Glomerular visceral epithelial cell (primary cell): ENCODE measurements around the gene PDGFC.
A peak's percentile ranks its signal among the peaks of the same experiment; 100 is the strongest.
"Not testable (repeated sequence)": the region's sequence is repeated elsewhere in the genome, so short reads cannot be mapped to it uniquely, and the experiment has no call there.

ENCODE experiments used
- DNase-seq: peaks from one replicate; pipeline ENCODE4 v3.0.0-alpha.2; 2016; ENCODE audit errors: extremely low spot score

Gene PDGFC

DNA sequence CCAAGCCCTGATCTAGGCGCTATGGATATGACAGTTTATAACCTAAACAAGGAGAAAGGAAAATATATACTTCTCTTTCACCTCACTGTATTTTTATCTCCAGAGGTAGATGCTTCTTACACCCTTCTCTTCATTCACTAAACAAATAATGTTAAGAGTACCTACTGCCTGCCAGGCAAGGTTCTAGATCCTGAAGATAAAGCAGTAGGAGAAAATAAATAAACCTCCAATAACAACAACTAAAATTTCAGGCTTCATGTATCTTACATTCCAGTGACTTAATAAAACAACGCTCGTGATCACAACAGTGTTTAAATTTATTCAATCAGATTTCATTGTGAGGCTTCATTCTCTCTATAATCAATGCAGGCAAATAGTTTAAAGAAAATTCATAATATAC lies 20.7 kb downstream of the PDGFC start:
- no peak for DNase-seq

DNA sequence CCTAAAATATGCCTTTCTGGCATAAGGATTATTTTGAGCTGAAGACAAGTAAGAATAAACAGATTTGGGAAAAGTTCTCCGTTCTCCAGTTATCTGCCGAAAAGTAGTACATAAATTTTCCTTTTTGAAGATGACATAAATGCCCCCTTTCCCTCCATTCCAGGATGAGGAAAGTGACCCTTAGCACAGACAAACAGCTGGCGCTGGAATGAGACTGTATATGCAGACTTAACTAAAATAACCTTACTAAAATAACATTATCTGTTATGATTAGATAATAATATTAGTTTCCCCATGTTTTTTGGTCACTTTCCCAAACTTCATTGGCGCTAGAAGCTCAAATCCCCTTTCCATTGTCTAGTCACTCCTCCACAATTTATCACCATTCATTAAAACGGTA lies 21.5 kb downstream of the PDGFC start:
- DNase-seq: no peak

DNA sequence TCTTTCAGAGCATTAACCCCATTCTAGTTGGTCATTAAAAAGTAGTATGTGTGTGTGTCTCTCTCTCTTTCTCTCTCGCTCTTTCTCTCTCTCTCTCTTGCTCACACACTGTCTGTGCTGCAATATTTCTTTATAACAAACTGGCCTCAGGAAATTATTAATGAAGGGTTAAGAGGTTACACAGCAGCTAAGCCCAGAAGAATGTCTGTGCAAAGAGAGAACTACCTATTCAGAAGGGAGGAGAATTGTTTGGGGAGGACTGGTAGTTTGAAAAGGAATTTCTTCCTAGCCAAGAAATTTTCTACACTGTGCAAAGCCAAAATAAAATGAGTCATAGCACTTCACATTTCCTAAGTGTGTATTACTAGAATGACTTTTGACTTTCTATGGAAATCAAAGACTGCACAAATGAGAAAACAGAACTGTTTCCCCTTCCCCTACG lies 22.2 kb downstream of the PDGFC start:
- DNase-seq: peak; percentile 93

DNA sequence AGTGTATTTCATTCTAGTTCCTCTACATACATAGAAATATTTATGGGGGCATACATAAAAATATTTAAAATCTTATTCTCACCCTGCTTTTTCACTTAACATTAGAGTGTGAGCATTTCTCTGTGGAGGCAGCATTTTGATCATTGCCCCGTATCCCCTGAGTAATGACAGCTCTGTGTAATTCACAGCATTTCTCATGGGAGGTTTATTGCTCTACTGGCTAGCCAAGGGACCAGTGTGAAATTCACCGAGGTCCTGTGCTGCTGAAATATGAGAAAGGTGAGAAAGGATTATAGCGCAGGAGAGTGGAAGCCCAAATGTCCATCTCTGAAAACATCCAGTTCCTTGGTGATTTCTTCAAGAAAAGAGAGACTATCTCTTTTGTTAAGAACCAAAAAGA lies 22.9 kb downstream of the PDGFC start:
- DNase-seq: peak; percentile 71

DNA sequence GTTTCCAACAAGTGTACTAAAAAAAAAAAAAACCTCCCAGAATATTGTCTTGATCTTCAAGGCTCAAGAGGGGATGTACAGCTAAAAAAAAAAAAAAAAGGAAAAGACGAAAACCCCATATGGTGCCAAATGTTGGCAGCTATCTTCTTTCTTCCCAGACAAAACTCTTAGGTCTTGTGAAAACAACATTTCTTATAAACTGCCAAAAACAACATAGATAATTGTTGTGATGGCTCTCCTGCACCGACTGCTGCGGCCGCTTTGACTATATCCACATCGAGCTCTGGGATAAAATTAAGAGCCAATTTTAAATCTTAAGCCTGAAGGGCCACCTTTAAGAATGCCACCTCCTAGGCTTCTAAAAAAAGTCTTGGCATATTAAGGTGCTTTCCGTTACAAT lies 23.5 kb downstream of the PDGFC start:
- no peak for DNase-seq

DNA sequence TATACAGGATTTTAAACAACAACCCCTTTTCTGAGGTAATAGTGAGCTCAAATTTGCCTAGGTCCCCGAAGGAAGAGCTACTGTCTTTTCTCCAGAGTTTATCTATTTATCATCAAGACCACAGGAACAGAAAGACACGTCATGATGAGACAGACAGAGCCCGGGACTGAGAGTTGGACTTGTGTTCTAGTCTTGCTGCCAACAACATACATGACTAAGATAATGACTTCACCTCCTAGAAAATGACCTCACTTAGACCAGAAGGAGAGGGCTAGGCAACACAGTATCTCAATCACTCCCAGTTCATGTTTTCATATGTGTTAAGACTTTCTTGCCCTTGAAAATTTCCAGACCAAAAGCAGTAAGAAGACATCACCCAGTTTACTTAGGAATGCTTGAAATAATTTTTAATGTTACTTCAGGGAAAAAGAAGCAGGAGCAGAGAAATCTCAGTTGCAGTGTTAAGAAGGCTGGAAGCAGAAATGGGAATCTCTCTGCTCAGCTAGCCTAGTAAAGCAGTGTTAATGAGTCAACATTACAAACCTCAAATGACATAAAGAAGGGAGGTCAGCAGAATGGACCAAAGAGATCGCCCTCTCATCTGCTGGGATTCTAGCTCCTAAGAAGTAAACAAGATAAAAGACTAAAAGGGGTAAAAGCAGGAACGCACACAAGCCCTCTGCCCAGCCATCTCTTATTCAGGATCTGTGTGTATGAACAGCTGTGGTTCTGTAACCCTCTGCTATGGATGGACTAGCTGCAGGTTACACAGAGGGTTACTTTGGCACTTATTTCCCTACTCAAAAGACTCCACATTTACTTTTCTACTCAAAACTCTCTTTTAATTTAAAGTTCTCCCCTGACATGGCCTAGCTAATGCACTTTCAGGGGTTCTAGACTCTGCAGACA lies 24.8 kb downstream of the PDGFC start:
- DNase-seq: peak; percentile 96

DNA sequence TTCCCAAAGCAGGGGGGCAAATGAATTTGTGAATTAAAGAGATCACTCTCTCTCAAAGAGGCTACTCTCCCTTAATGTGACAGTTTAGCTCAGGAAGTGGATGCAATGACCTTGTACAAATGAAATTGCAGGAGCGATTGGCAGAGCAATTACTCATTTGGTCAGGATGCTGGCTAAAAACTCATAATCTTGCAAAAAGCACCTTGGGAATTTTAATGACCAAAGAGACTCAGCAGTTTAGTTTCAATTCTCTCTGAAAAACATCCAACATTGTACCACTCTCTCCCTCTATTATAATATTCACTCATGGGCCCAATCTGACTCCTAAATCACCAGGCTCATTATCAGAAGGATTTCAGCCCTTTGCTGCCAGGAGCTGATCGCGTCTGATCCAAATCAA lies 26.1 kb downstream of the PDGFC start:
- DNase-seq: peak; percentile 56

DNA sequence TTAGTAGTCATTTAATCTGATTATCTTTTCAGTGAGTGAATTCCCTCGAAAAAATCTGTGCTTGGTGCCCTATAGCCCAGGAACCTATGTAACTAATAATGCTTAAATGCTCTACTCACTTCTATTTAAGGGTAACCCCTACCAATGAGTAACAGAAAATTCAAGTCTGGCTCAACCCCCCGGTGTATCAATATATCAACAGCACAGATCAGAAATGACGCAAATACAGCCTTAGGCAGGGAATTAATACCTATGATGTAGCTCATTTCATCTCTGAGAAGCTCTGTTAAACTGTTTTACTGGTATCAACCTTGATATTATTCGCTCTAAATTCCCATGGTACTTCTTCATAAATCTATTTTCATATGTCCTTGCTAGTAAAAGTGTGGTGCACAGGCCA lies 28.6 kb downstream of the PDGFC start:
- DNase-seq: no peak

DNA sequence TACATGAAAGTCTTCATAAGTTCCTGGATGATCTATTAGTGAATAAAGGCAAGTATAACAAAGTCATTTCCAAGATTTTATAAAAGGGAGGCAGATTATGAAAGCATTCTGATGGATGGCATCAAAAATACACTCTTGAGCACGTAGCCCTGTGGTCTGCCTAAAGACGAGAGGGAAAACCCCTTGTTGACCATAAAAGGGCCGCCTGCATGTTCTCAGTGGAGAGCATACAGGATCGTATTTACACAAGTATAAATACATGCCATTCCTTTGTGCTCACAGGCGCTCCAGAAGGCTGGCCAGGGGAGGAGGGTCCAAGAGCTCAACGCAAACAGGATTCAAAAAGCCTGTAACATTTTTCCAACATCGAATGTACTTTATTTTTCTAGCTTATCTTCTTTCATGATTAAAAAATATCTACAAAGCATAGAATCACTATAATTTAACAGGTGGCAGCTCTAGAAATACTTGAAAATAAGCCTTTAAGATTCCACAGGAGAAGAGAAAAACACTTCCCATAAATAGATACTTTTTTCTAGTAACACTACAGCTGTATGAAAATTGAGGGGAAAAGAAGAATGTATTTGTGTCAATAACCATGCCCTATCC lies 29.6 kb downstream of the PDGFC start:
- peak; percentile 97 for DNase-seq

DNA sequence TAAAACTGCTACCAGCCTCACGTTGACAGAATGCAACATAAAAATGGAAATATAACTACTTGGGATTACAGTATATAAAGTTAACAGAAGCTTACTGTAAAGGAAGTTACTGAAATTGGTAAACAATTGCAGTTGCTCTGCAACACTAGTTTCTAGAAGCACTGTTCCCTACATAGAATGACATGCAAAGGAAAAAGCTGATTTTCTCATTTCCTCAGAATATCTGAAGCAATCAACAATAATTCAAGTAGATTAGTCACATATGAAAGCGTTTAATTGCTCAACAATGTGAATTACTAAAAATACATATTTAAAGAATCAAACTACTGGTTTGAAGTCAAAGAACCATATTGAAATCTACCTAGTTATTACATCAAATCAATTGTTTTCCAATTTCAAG lies 31.8 kb downstream of the PDGFC start:
- no peak for DNase-seq

DNA sequence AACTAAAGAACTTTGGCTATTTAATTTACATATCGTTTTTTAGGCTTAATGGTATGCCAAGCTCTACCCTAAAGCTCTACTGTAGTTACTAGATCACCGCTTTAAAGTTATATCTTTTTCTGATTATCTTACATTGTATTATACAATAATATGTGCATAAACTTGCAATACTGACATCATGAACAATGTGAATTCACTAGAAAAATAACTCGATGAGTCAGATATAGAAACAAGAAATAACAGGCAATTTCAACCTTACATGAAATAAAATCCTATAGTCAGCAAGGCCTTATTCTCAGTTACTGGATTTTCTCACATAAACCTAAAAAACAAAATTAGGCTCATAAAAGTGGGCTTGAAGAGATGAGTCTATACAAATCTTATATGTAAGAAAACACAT lies 32.5 kb downstream of the PDGFC start:
- DNase-seq: no peak

DNA sequence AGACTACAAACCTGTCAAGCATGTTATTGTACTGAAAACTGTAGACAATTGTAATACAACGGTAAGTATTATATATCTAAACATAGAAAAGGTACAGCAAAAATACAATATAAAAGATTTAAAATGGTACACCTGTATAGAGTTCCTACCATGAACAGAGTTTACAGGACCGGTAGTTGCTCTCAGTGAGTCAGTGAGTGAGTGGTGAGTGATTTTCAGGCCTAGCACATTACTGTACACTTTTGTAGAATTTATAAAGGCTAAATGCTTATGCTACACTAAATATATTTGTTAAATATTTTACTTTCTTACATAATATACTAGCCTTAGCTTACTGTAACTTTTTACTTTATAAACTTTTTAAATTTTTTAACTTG lies 37.4 kb downstream of the PDGFC start:
- no peak for DNase-seq

DNA sequence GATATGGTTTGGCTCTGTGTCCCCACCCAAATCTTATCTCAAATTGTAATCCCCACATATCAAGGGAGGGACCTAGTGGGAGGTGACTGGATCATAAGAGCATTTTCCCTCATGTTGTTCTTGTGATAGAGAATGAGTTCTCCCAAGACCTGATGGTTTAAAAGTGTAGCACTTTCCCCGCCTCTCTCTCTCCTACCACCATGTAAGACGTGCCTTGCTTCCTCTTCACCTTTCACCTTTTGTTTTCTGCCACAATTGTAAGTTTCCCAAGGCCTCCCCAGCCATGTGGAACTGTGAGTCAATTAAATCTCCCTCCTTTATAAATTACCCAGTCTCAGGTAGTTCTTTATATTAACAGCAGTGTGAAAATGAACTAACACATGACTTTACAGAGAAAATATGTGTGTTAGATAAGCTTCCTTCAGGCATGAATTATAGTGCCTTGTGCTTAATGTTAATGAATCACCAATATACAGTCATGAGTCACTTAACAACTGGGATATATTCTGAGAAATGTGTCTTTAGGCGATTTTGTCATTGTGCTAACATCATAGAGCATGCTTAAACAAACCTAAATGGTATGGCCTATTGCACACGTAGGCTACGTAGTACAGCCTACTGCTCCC lies 37.9 kb downstream of the PDGFC start:
- peak; percentile 93 for DNase-seq

DNA sequence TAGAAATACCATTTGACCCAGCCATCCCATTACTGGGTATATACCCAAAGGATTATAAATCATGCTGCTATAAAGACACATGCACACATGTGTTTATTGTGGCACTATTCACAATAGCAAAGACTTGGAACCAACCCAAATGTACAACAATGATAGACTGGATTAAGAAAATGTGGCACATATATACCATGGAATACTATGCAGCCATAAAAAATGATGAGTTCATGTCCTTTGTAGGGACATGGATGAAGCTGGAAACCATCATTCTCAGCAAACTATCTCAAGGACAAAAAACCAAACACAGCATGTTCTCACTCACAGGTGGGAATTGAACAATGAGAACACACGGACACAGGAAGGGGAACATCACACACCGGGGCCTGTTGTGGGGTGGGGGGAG lies 39.2 kb downstream of the PDGFC start:
- not testable (repeated sequence) for DNase-seq

DNA sequence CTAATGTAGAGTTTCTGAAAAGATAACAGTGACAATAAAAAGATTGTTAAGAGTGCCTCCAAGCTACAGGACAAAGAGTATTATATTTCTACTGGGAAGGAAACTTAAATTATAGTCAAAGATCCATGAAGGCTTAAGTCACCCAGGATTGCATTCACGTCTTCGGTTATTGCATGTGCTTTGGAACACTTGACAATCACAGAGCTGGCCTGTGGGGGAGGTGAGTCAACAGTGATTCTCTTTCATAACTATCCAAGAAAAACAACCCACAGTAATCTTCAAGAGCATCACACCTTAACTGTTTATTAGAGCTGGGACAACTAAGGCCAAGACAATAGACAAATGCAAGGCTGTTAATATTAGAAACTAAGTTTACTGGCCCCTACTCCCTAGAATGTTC lies 40.3 kb downstream of the PDGFC start:
- peak; percentile 80 for DNase-seq

DNA sequence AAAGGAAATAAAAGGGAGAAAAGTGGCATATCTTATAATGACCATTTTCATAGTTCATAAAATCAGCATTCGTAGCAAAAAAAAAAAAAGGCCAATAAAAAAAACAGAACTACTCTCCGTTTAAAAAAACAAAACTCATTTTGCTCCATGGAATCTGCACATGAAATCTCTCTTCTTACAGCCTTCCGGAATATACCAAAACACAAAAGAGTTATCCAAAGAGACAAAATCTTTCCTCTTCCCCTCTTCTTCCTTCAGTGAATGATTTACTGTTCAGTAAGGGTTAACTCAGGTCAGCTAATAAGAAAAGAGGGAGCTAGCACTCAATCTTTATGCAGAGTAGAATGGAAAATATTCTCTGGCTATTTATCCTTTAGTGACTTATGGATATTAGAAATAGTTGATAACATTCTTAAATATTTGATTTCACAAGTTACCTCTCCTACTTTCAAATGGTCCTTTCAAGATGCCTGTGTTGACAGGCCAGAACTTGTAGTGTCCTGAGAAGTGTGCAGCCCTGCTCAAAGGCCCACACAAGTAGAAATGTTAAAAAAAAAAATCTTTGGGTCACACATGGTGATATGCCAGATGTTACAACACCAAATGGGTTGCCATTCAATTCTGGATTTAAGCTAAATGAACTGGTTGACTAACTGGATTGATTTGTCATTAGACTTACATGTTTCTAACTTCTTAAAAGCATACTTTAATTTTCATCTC lies 42.1 kb downstream of the PDGFC start:
- DNase-seq: no peak

DNA sequence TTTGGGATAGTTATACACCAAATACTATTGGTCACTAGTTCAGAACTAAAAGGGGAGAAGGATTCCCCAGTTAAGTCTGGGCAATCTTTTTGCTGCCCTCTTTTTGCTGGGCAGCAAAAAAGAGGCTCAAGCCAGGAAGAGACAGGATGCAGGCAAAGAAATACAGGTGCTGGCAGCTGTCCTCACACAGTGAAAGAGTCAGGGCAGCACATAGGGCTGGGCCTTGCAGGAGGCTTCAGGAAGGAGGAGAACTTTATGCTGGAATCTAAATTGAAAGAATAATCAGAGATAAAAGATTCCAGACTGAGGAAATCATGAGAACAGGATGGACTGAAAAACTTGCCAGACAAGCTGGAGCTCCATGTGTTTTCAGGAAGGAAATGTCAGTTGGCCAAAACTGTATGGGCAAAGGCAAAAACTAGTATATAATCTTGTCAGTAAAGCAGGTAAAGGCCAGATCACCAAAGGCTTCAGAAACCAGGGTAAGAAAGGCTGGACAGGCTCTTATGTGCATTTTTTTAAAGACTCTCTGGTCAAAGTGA lies 46.8 kb downstream of the PDGFC start:
- no peak for DNase-seq

DNA sequence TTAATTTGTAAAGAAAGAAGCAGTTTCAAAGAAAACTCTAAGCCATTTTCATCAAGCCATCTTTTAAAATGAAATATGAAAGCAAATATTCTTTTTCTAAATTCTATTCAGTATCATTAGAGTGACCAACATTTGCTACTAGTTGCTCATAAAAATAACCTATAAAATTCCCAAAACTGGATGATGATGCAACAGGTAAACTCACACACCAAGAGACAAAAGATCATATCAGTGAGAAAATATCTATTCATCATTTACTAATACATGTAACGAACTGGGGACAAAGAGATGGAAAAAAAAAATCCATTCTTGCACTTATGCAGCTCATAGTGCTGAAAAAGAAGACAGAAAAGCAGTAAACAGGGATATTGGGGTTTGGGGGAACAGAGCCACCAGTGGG lies 48.1 kb downstream of the PDGFC start:
- no peak for DNase-seq

DNA sequence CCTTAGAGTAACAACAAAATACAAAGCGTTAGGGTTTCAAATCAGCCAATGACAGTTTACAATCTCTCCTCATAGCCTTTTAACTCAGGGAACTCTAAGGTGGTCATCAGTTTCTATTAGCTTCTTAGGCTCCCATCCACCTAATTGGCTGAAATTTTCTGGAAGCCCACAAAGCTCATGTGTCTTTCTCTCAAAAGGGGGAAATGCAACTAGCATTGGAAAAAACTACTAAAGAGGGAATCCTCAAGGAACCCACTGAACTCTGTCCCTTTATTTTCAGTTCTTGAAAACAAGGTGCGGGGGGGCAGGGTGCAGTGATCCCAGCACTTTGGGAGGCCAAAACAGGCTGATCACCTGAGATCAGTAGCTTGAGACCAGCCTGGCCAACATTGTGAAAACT lies 56.4 kb downstream of the PDGFC start:
- no peak for DNase-seq

DNA sequence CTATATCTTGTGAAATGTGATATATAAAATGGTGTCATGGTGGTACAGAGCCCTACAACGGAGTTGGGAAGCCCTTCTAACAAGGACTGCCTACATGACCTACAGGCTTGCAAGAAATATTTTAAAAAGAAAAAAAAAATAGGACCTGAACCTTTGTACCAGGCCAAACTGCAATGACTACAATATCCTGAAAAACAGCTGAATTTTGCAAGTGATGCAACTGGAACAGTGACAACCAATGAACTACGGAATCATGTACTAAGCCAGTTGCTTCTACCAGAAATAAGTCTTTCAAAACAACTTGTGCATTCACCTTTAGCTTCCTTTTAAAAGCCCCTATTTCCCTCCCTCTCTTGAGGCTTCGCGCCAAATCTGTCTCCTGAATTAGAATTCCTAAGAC lies 58.4 kb downstream of the PDGFC start:
- no peak for DNase-seq

DNA sequence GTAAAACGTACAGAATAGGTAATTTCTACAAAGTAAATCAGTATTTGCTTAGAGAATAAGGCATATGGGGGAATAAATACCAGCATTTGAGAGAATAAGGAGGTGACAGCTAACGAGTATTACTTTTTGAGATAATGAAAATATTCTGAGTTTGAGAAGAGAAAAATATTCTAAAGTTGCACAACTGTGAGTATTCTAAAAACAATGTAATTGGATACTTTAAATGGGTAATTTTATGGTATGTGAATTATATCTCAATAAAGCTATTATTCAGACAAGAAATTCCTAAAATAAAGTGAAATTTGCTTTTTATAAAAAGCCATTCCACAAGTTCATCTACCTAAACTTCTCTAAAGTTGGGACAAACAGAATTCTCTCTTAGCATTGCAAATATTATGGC lies 62.6 kb downstream of the PDGFC start:
- no peak for DNase-seq

DNA sequence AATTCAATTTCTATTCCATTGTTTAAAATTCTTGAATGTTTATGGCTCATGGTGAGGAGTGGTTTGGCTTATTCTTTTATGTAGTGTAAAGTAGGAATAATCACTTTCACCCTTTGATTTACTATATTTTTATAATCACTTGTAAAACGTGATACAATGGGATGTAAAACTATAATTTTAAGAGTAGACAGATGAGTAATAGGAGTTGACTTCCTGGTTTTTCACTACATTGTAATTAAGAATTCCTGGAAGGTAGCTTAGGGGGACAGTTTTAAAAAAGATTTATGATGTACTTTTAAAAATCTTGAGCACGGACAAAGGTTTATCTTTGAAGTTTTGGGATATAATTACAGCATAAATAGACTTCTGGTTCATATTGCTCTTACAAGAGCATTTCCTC lies 65.3 kb downstream of the PDGFC start:
- no peak for DNase-seq
